Activated T-cell treated with anti-CD3 and anti-CD28 coated beads, Interleukin-2, amount 50 U/mL, for 1 hour (primary cell): ENCODE data around the gene ZMAT5.

Source experiments
- DNase-seq: peaks from one replicate; pipeline ENCODE4 v3.0.0-alpha.2; 2020

The ZMAT5 gene

GRCh38 chr22:29704528-29705285 lies 62.1 kb downstream of the ZMAT5 start:
- no peak for DNase-seq

GRCh38 chr22:29703569-29704195 lies 63.1 kb downstream of the ZMAT5 start:
- no peak for DNase-seq

- no peak for DNase-seq
Observed at GRCh38 chr22:29702931-29703501, 63.8 kb downstream of the ZMAT5 start.

DNA sequence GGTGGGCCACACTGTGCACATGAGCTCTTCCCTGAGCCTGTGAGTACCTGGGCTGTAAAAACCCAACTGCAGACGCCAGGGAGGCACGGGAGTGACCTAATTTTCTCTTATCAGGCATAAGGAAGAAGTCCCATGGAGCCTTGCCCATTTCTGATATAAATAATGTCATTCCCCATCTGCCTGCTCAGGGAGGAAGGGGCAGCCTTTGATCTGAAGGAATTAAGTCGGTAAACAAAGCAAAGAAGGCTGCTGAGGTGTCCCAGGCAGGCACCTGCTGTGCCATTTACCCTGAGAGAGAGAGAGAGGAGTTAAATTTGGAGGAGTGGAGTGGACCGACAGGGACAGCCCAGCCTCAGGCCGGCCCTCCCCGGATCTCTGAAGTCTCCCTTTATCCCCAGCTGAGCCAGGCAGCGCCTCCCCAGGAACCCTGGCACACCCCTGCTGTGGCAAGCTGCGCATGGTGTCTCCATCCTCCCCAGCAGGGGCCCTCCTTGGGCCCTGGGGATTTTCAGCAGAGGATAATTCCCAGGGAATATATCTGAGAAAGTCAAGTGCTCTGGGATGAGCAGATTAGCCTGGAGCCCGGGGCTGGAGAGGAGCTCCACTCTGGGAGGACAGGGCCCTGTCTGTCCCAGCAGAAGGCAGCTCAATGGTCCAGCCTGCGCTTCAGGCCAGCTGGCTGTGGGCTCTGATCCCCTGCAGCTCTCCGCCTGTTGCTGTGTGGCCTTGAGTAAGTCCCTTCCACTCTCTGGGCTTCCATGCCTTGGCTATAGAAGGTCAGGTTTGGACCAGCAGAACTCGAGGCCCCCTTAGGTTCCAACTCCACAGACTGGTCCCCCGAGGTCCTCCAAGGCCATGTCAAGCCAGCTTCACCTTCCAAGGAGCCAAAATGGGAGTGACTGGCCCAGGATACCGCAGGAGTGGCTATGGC lies 64.5 kb downstream of the ZMAT5 start:
- DNase-seq = no peak

GRCh38 chr22:29701155-29701999 lies 65.4 kb downstream of the ZMAT5 start:
- DNase-seq = no peak

DNA sequence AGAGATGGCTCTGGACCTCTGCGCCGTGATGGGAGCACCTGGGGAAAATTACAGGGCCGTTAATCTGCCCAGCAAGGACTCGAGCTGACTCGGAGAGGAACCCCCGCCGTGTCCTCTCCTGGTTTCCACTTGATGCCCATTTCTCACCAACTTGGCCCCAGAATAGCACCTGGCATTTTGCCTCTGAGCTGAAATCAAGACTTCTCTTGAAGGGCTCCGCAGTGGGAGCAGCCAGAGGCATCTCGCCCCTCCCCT lies 66.0 kb downstream of the ZMAT5 start:
- DNase-seq = no peak

GRCh38 chr22:29700206-29700899 lies 66.5 kb downstream of the ZMAT5 start:
- DNase-seq = no peak

GRCh38 chr22:29697853-29698598 lies 68.8 kb downstream of the ZMAT5 start:
- no peak for DNase-seq

GRCh38 chr22:29695129-29695926 lies 71.5 kb downstream of the ZMAT5 start:
- no peak for DNase-seq

DNA sequence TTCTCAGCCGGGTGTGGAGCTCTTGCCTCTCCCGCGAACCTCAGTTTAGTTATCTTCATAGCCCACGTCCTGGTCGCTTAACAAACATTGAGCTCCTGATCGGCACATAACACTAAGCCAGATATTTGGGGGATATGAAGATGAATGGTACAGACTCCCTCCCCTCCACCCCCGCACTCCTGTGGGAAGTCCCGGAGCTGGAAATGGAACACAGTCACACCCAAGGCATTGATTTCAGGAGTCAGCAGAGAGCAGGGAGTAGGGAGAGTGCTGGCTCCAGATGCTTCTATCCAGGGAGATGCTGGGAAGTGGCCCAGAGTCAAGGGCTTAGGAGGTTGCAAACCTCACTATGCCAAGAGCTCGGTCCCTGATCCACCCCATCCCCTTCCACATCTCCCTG lies 73.1 kb downstream of the ZMAT5 start:
- DNase-seq = no peak

DNA sequence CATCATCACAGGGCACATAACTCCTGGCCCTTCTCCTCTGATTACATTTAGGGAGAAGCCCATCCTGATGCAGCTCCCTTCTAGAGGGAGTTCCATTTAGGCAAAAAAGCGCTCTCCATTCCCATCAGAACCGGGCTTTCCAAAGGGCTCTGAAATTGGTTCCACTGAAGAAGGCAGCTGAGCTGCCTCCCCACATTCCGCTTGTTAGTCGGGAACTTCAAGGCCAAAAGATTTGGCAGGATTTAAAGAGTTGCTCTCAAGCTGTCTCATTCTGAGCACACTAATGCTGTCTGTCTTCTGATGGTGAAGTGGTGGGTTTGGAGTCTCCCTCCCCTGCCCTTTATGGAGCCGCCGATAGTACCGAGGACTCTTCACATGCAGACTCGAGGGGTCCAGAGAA lies 73.6 kb downstream of the ZMAT5 start:
- DNase-seq = no peak

- no peak for DNase-seq
Observed at GRCh38 chr22:29692327-29692640, 74.5 kb downstream of the ZMAT5 start.

DNA sequence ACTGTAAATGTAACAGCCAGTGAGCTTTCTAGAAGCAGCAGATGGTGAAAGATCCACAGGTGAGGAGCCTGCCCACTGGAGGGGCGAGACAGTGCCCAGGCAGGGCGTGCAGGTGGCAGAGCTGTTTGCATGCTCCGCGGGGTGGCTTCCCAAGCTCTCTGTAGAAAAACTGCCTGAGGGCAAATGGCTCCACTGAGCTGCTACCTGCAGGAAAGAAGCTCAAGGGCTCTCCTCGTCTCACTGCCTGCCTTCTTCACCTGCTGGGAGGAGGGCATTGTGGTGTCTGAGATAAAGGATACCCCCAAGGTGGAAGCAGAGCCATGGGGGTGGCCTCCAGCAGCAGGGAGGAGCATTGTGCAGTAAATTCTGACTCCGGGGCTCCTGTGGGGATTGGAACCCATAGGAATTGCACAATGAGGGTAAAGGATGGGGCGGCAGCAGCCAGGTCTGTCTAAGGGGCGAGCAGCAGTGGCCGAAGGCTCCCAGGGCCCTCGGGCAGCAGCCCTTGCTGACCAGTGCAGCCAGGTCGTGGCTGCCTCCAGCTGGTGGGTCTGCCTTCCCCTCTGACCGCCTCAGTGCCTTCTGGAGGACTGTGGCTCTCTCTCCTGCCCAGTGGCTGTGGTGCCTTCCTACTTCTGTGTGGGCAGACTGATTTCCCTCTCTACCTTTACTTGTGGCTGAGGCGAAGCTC lies 75.0 kb downstream of the ZMAT5 start:
- DNase-seq = no peak

DNA sequence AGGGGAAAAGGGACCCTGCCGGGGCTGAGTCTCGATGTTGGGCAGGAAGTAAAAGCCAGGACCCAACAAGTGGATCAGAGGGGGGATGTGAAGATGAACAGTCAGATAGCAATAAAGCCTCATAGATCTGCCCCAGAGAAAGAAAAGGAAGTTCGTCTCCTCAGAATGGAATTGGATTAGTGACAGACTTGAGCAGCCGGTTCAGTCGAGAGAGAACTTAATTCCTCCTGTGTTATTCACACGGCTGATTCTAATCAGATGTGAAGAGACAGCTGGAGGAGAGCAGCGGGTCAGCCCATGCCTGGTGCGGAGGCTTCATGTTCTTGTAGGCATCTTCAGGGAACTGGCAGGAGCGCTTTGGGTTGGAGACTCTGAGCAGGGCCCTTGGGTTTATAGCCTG lies 76.3 kb downstream of the ZMAT5 start:
- no peak for DNase-seq

GRCh38 chr22:29689880-29690213 lies 77.0 kb downstream of the ZMAT5 start:
- DNase-seq = peak; percentile 33

- no peak for DNase-seq
Observed at GRCh38 chr22:29689206-29689879, 77.5 kb downstream of the ZMAT5 start.

- no peak for DNase-seq
Observed at GRCh38 chr22:29684244-29684643, 82.6 kb downstream of the ZMAT5 start.

DNA sequence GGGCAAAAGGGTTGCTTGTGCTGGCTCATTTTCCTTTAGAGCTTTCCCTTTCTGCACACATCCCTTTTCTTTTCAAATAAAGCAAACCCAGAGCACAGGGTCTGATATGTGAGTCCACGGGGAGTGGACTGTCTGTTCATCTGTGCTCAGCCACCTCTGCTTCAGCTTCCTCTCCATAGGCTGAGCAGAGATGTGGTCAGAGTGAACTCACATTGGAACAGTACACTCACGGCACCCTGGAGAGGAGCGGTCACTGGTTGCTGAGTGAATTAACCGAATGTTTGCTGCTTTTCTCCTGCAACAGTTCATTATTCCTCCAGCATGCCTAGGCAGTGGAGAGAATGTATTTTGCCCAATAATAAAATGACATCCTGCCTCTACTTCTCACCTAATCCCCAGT lies 83.3 kb downstream of the ZMAT5 start:
- no peak for DNase-seq
